Ramos (cell line): ENCODE measurements around the gene AP2B1.

ENCODE experiments used
- in situ Hi-C: fragments of 300-500 bp; cut with MboI; formaldehyde crosslinking; loops from one replicate; pipeline ENCODE4 v1.14.3; 2022; ENCODE audit warnings: low sequenced_read_pairs; ENCODE audit not compliant: unreplicated experiment

The AP2B1 gene

DNA sequence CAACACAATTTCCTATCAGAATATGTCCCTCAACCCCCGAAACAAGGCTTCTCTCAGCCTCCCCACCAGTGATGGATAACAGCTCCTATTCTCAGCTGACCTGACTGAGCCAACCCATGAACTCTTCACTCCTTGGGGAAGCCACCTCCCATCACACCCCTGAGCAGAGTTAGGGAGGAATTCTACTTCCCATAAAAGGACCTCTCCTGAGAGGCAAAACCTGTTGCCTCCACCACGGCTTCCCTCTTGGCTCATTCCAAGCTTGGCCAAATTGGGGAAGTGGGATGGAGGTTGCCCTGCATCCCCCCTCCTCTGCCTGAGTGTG, 138.6 kb downstream of the AP2B1 start:
- in situ Hi-C loops: no loop called here

DNA sequence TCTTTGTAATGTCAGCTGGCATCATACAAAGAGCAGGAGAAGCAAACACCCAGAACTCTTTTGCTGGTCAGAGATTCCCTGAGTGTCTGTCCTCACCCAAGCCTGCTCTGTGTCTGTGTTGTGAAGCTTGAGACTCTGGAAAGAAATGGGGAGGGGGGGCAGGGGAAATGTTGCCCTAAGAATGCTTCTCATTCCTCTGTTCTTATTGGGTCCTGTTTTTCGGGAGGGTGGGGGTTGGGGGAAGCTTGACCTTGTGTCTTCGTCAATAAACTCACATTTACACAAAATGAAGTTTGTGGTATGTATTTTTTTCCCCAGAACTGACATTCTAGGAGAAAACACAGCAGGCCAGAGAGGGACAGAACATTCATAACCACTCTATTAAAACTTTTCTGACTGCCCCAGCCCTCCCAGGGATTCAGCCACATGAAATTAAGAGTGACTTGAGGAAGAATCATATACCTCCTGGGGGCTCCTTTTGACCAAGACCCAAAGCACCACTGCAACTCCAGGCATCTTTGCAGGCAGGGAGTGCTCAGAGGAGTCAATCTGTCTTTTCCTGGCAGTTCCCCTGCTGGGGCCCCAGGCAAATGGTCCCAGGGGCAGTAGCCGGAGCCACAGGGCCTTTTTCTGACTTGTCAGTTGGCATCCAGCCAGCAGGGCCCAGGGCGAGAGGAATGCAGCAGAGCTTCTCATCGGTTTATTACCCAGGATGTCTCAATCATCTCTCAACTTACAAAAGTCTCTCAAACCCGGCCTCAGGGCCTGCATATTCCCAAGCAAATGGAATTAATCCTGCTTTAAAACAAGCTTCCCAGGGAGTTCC, 139.2 kb downstream of the AP2B1 start:
- in situ Hi-C loops: no loop called here

DNA sequence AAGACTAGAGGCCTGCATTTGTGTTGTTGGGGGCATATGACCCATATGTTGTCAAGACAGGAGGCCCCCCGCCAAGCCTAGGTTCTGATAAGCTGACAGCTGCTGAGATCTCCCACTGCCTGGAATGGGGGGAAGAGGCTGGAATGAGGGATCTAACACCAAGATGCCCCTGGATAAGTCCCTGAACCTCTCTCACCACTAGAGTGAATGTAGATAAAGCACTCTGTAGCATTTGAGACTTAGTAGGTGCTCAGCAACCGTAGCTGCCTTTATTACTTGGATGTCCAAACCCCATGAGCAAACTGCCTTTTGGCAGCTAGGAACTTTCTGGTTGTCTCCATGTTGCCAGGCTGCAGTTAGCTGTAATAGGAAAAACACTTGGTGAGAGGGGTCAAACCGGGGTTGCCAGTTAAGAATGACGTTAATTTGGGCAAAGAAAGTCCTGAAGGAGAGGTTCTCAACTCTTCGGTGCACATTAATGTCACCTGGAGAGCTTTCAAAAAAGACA, 139.9 kb downstream of the AP2B1 start:
- in situ Hi-C loops: no loop called here

DNA sequence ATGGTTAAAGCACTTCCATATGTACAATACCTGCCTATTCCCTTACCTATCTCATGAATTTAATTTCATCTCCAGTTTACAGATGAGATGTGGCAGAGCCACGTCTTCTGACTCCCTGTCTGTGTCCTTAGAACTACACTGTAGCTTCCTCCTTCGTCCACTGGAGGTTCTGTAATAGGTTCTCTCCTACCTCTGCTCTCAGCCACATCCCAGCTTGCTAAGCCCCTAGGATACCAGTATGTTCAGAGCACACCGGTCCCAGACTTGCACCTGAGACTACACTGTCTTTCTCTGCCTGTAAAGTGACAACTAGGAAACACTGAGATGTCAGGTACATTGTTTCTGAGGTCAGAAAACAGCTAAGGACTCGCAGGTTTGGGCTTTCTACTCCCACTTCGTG, 140.5 kb downstream of the AP2B1 start:
- in situ Hi-C loops: no loop called here

DNA sequence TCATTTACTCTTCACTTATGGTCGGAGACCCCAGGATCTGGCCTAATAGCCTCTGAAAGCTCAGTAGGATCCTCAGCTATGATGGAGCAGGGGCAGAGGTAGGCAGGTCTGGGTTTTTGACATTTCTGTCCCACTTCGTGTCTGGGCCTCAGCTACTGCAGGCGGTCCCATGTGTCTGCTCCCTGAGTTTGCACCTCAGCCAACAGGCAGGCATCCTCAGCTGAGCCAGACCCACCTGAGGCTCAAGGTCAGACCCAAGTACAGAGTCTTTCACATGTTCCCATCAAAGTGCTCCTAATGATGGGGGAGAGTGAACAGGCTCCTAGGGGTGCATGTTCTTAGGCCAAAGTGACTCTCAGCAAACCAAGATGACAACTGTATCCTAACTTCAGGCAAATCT, 141.4 kb downstream of the AP2B1 start:
- in situ Hi-C loops: no loop called here

DNA sequence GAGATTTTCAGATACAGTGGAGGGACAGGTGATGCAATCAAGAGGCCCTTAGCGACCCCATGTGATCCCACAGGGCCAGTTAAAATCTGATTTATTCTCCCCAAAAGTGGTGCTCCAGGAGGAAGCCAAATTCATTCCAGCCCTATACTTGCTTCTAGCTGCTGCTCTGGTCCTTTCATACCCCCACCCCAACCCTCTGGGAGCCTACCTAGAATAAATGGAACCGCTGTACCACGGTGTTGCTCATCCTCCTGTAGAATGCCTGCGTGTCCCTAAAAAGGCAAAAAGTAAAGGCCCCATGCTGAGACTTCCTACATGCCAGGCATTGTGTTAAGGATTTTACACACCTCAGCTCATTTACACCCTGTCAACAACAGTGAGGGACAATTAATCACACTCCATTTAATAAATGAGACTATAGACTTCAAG, 142.3 kb downstream of the AP2B1 start:
- in situ Hi-C loops: no loop called here

DNA sequence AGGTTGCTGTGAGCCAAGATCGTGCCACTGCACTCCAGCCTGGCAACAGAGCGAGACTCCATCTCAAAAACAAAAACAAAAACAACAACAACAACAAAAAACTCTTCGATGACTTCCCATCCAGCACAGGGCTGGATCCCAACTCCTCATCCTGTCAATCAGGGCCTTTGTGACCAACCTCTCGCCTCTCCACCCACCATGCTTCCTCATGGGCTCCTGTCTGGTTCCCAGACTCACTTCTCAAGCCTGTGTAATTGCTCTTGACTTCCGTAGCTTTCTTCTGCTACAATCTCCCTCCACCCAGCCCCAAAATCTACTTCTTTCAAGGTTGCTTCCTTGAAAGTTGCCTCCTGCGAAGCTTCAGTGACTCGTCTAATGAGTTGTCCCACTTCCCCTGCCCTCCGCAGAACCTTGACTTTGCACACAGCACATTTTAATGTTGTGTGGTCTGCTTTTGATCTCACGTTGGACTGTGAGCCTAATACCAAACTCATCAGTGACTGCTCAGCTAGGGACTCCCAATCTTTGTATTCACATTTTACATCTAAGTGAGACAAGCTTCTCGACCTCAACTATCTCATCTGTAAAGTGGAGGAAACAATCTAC, 143.4 kb downstream of the AP2B1 start:
- in situ Hi-C loops: no loop called here

DNA sequence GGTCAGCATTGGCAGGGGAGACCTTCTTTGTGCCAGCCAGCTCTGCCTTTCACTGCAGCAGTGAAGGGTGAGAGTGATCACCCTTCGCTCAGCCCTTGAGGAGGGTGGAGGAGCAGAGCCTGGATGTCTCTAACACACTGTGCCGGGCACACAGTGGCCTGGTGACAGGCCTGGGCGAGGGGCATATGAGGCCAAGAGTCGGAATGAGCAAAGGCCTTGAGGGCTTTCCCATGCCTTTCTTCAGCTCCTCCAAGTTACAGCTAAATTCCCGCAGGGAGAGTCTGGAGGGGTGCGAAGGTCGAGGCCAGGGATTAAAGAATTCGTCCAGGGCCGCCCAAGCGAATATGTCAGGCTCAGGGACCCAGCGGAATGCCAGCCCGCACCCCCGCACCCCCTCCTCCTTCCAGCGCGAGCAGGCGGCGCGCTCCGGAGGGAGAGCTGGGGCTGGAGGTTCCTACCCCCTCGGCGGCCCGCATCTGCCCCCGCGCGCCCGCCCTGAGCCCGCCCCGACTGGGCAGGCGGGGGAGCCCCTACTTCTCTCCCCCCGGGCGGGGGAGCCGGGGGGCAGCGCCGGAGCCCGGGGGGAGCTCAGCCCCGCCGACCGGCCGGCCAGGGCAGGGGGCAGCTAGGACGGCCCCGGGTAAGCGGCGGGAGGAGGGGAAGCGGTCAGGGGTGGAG, 144.3 kb downstream of the AP2B1 start, which contains the start of gene RASL10B:
TSS of gene RASL10B (plus strand) at position 401 of the 678 bp plus-strand sequence. CDS start 3,546 bp downstream, outside the sequence.
- in situ Hi-C loops: no loop called here

DNA sequence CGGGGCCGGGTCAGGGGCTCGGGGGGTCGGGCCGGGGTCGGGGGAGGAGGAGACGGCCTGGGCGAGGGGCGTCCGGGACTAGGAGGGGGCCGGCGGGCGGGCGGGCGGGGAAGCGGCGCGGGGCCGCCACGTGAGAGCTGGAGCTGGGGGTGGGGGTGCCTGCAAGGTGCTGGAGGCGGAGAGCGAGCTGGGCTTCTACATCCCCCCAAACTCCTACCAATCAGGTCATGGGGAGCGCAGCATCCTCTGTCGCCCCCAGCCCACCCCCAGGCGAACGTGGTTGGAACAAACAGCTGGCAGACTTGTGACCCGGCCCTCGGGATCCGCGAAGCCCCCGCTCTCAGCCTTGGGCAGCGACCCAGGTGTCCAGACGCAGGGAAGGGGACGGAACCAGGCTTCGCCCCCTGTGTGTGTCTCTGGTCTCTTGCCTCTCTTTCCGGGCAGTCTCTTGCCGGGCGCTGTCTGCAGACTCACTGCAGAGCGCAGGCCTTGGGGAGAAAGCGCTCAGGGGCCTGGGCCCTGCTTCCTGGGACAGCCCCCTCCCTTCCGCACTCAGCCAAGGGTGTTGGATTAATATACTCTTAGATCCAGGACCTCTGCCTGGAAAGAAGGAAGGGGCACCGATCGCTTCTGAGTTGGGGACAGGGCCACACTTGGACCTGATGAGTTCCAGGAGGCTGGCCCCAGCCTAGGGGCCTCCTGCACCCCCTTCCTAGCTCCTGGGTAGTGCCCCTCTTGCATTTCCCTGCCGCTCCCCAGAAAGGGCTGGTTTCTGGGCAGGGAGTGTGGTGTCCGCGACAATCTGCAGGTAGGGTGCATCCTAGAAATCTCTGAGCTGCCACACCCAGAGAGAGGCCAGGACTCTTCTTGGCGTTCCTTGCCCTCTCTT, 145.0 kb downstream of the AP2B1 start:
- in situ Hi-C loops: no loop called here

DNA sequence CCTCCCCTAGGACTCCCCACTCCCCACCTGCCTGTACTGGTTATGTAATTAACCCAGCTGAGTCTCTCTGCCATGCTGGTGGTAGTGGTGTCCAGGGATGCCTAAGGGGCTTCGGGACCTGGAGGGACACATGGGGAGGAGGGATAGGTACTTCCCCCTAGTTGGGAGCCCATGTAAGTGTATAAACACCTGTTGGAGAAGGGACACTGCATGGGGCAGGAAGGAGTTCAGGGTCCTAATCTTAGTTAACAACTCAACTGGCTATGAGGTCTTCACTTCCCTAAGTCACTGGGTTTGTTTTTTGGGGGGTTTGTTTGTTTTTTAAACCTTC, 145.6 kb downstream of the AP2B1 start:
- in situ Hi-C loops: no loop called here

DNA sequence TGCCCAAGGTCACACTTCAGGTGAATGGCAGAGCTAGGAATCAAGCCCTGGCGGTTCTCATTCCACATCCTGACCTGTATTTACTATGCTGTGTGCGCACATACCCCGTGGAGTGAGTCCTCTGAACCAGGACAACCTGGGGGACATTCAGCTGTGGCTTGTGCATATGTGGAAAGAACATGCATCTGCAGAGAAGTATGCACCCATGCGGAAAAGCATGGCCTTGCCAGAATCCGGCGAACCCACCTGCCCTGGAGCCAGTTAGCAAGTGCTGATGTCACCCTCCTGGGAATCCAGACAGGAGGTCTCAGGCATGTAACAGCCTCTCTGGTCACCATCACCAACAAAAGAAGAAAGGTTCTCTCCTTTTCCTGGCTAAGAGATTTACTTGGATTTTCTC, 146.2 kb downstream of the AP2B1 start:
- in situ Hi-C loops: no loop called here

DNA sequence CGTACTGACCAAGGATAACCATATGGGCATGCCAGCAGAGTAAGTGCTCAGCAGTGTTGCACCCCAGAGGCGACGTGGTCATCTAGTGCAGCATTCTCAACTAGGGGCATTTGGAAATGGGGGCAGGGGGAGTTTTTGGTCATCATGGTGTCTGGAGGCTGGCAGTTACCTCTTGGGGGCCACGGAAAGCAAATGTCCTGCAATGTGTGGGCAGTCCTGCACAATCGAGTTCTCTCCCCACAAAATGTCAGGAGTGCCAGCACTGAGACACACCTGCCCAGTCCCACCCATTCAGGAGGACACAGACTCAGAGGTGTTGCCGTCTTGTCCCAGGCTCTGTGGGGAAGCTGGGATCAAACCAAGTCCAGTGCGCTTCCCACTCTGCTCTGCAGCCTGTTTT, 147.3 kb downstream of the AP2B1 start:
- in situ Hi-C loops: no loop called here

DNA sequence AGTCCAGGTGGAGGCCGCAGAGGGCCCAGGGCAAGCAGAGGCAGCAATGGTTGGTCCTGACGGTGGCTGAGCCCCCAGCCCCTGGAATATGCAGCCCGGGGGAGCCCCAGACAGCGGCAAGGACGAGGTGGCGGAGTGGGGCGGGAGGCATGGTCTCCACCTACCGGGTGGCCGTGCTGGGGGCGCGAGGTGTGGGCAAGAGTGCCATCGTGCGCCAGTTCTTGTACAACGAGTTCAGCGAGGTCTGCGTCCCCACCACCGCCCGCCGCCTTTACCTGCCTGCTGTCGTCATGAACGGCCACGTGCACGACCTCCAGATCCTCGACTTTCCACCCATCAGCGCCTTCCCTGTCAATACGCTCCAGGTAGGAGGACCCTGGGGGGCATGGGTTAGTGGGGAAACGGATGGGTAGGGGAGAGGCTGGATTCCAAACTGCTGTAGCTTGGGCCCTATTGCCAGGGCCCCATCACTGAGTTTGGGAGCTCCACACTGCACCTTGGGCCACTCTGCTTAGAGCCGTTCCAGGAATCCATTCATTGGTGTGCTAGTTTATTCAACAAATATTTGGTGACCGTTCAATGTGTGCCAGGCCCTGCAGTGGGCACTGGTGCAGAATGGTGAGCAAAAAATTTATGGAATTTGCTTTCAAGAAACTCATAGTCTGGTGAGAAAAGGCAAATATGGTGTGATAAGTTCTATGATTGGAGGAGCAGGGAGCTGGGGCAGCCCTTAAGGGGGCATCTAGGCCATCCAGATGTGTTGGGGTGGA, 148.1 kb downstream of the AP2B1 start:
- in situ Hi-C loops: no loop called here

DNA sequence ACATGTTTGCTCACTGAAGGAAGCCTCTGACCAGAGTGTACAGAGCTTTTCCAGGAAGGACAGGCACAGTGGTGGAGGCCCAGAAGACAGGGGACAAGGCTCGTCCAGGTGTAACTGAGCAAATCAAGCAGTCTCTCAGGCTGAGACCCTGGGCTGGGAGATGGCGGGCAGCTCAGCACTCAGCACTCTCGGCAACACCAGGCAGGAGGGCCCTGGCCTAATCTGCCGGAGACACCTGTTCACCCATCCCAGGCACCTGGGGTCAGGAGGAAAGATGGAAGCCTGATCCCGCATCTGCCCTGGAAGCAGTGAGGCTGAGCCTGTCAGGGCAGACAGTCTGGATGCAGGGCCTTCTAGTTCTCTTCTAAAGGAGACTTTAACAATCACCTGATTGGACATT, 149.1 kb downstream of the AP2B1 start:
- in situ Hi-C loops: no loop called here

DNA sequence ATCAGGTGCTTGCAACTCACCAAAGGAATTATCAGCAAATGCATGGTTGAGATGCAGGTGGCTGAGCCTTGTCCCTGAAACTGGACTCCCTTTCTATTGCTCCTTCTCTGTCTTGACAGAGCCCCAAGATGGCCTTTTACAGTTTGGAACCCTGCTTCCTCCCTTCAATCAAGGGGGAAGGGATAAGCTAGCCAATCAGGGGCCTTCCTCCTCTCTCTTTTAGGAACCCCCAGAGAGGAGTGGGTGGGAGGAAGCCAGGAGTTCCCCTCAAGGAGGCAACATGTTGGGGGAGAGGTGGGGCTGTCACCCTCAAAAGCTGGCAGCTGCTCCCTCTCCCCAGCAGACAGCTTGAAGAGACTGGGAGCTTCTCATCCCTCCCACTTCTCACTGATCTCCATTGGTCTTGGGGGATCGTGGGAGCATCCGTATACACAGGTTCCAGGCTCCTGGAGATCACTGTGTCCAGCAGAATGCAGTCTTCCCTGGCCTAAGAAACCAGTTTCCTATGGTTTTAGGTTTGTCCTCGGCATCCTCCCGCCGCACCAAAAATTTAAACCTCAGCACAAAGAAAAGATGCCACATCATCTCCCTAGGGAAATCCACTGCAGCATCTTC, 151.5 kb downstream of the AP2B1 start:
- in situ Hi-C loops: no loop called here

DNA sequence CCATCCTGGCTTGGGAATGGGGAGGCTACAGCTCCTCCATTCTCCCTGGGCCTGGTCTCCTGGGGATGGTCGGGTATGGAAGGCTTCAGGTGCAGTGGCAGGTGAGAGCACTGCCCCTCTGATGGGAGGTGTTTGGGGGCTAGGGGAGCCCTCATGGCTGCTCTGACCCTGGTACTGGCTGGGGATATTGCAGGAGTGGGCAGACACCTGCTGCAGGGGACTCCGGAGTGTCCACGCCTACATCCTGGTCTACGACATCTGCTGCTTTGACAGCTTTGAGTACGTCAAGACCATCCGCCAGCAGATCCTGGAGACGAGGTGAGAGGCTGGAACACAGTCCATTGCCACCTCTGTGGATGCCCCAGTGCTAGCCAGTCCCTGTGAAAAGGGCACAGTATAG, 153.1 kb downstream of the AP2B1 start:
- in situ Hi-C loops: loop anchor here (10.0 kb wide), 1 partner anchor 425 kb away; no protein-coding TSS in a partner anchor

DNA sequence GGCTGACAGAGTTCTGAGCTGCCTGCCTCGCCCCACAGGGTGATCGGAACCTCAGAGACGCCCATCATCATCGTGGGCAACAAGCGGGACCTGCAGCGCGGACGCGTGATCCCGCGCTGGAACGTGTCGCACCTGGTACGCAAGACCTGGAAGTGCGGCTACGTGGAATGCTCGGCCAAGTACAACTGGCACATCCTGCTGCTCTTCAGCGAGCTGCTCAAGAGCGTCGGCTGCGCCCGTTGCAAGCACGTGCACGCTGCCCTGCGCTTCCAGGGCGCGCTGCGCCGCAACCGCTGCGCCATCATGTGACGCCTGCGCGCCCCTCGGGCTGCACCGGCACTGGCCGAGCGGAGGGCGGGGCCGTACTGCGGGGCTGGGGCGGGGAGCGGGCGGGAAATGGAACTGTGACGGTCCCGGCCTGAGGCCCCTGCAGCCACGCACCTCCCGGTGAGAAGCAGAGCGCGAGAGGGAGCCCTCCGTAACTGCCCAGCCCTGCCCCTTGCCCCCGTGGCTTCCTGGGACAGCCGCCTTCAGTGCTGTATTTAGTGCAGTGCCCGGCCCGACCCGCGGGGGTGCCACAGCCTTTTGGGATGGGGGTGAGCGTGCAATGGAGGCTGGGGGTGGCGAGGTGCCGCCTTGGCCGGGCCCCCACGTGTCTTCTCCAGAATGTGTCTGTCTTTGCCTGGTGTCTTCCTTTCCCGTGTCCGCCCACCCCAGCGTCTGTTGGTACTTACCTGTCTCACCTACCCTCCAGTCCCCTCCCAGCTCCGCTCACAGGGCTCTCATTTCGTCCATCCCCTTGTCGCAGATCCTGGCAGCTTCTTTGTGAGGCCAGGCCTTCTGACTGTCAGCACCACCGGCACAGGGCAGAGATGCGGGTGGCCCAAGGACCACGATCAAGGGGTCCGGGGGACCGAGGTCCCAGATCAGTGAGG, 154.1 kb downstream of the AP2B1 start:
- in situ Hi-C loops: loop anchor here (10.0 kb wide), 1 partner anchor 426 kb away; no protein-coding TSS in a partner anchor

DNA sequence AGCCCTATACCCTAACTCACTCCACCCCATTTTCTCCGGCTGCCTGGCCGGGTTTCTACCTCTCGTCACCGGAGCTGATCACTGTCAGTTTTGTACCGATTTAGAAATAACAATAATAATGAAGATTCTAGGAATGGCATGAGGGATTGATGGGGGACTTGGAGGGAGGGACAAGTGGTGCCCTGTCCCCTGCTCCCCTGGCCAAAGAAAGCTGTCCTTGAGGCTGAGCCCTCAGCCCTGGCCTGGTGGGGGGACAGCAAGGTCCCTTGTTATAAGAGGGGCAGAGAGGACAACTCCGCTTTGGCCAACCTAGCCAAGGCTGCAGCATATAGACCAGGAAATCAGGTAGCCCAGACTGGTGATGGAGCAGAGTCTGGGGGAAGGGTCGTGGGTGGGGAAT, 155.4 kb downstream of the AP2B1 start:
- in situ Hi-C loops: loop anchor here (10.0 kb wide), 1 partner anchor 428 kb away; no protein-coding TSS in a partner anchor
